Esophagus squamous epithelium (tissue), 5 donors: ENCODE results near the gene NUP43. TPM values are rescaled to one million over a fixed set of nuclear protein-coding genes. Genes with fewer than 3 reads are reported as not detected.

Experiments
- DNase-seq: peaks from one replicate; lab custom pipeline; 2025; lab: John Stamatoyannopoulos, UW
- H3K27ac ChIP-seq, 4 donors: fragments of 200-600 bp; sonication (generic); one replicate each; pipeline ENCODE4 v1.5.1; 2016 to 2019; ENCODE audit warnings: mild to moderate bottlenecking in 1 of 4
- H3K27me3 ChIP-seq, 4 donors: fragments of 200-600 bp; sonication (generic); 1 replicate in 3 of 4; 2 replicates in 1 of 4; pipeline versions ENCODE4 v1.5.1 to v1.6.0; 2017 to 2021; ENCODE audit warnings: antibody characterized with exemption in 1 of 4
- H3K36me3 ChIP-seq, 3 donors: fragments of 200-600 bp; sonication (generic); one replicate each; pipeline ENCODE4 v1.5.1; 2016 to 2019
- H3K4me1 ChIP-seq, 3 donors: fragments of 200-600 bp; sonication (generic); one replicate each; pipeline ENCODE4 v1.5.1; 2017 to 2019
- H3K4me3 ChIP-seq, 4 donors: fragments of 200-600 bp; sonication (generic); 1 replicate in 3 of 4; 2 replicates in 1 of 4; pipeline ENCODE4 v1.5.1; 2016 to 2019; ENCODE audit warnings: mild to moderate bottlenecking in 2 of 4, moderate library complexity in 1 of 4
- H3K9me3 ChIP-seq, 3 donors: fragments of 200-600 bp; sonication (generic); one replicate each; pipeline ENCODE4 v1.5.1; 2016 to 2019
- CTCF ChIP-seq, 6 experiments: fragments of 450-650 bp in 4 of 6; fragments of 200-600 bp in 2 of 6; sonication (generic) in 2 of 6; IDR thresholded peaks; one replicate each; pipeline ENCODE4 v1.5.1; 2016 to 2019; ENCODE audit warnings: antibody characterized with exemption in 6 of 6, mild to moderate bottlenecking in 4 of 6, moderate library complexity in 4 of 6
- POLR2A ChIP-seq, 4 donors: fragments of 450-650 bp; IDR thresholded peaks; one replicate each; pipeline ENCODE4 v1.6.1; 2017; ENCODE audit warnings: antibody characterized with exemption in 4 of 4, mild to moderate bottlenecking in 4 of 4, moderate library complexity in 3 of 4
- WGBS, 2 donors: methylation state at CpG; one replicate each; pipeline ENCODE4 v1.1.5; 2018; 5-methylcytosine and 5-hydroxymethylcytosine counted together
- intact Hi-C: fragments of 100-400 bp; cut with DNase I; formaldehyde crosslinking; loops from one replicate; pipeline ENCODE4 v1.15.0; 2022
- total RNA-seq, 4 donors: library from RNA; depleted of rRNA; stranded (reverse); fragments of >200 nt; gene quantifications; one replicate each; pipeline ENCODE4 v1.1.0, GENCODE V29; 2016
- donor health status: DM: yes; HTN: yes; CAD: no.

NUP43 gene
- total RNA-seq, 4 donors from 2014 or later: 7.1 to 18.8 (median 16.4) TPM

GRCh38 chr6:149725785-149726184, 20.5 kb downstream of the NUP43 start:
- no peaks in the 10 kb centered on the region for H3K9me3 ChIP-seq
- H3K4me3 ChIP-seq: no peak overlapping the region
- no peak overlapping the region for H3K27ac ChIP-seq
- no peak for TF ChIP-seq POLR2A (IDR thresholded peaks at IDR 0.05)
- TF ChIP-seq CTCF (IDR thresholded peaks at IDR 0.05): no peak
- WGBS, 2 donors: 84 to 89% methylated on average over 3 of the region's 3 CpGs
- H3K4me1 ChIP-seq: peaks cover 0 to 8% (median 4%) of the 10 kb centered on the region in 3 donors
- H3K36me3 ChIP-seq: peaks cover 9 to 63% (median 27%) of the 10 kb centered on the region in 3 donors
- no peak for DNase-seq
- no peaks in the 10 kb centered on the region for H3K27me3 ChIP-seq
- intact Hi-C loops: no loop called here

- WGBS, 2 donors: 54 to 65% methylated on average over 10 of the region's 10 CpGs
- no peak for DNase-seq
These were observed 22.4 kb downstream of the NUP43 start for GRCh38 chr6:149723771-149724417.

GRCh38 chr6:149723262-149723661, 23.1 kb downstream of the NUP43 start:
- Histone ChIP-seq H3K27me3 (no peaks in the 10 kb centered on the region), H3K36me3 (peaks cover 0 to 38% (median 6%) of the 10 kb centered on the region in 3 donors), H3K4me3 (no peak overlapping the region), H3K4me1 (peaks cover 0 to 20% (median 4%) of the 10 kb centered on the region in 3 donors), H3K27ac (no peak overlapping the region), H3K9me3 (no peaks in the 10 kb centered on the region)
- TF ChIP-seq POLR2A (IDR thresholded peaks at IDR 0.05) (no peak), CTCF (IDR thresholded peaks at IDR 0.05) (no peak)
- no peak for DNase-seq
- 75 to 85% methylated on average over 4 of the region's 4 CpGs for WGBS, 2 donors
- intact Hi-C loops: no loop called here

More at GRCh38 chr6:149723771-149724417, 22.4 kb downstream of the NUP43 start:
- Histone ChIP-seq H3K9me3 (no peaks in the 10 kb centered on the region), H3K4me3 (no peak overlapping the region), H3K4me1 (peaks cover 0 to 13% (median 4%) of the 10 kb centered on the region in 3 donors), H3K36me3 (peaks cover 1 to 44% (median 10%) of the 10 kb centered on the region in 3 donors), H3K27me3 (no peaks in the 10 kb centered on the region), H3K27ac (no peak overlapping the region)
- intact Hi-C loops: no loop called here
- TF ChIP-seq CTCF (IDR thresholded peaks at IDR 0.05): peak in 5 of 6 experiments; percentile 50 to 79 (median 61)
- no peak for TF ChIP-seq POLR2A (IDR thresholded peaks at IDR 0.05)

GRCh38 chr6:149719531-149719930, 26.8 kb downstream of the NUP43 start:
- DNase-seq: no peak
- TF ChIP-seq POLR2A (IDR thresholded peaks at IDR 0.05) (no peak), CTCF (IDR thresholded peaks at IDR 0.05) (no peak)
- Histone ChIP-seq H3K9me3 (no peaks in the 10 kb centered on the region), H3K4me1 (peaks cover 4 to 47% (median 15%) of the 10 kb centered on the region in 3 donors), H3K36me3 (peaks cover 0 to under 1% (median 0%) of the 10 kb centered on the region in 3 donors), H3K27me3 (no peaks in the 10 kb centered on the region), H3K4me3 (no peak overlapping the region), H3K27ac (no peak overlapping the region)
- intact Hi-C loops: no loop called here
- 92 to 95% methylated on average over 3 of the region's 3 CpGs for WGBS, 2 donors
